ENCODE measurements around the gene ANTKMT.

- TF ChIP-seq POLR2A (IDR thresholded peaks at IDR 0.05) (no peak), CTCF (IDR thresholded peaks at IDR 0.05) (no peak)
Measured at GRCh38 chr16:686459-687260, 34.3 kb upstream of the ANTKMT start.
